Psoas muscle (tissue), 8 donors: ENCODE data around the gene SH3RF3. TPM values are rescaled to one million over a fixed set of nuclear protein-coding genes. Genes with fewer than 3 reads are reported as not detected.

ENCODE experiments used
- ATAC-seq, 4 donors: fragments of 200-7000 bp; cut with Tn5 transposase; one replicate each; pipeline ENCODE4 v1.9.1; 2020; ENCODE audit warnings: moderate library complexity in 3 of 4, mild to moderate bottlenecking in 2 of 4
- DNase-seq, 2 donors: peaks; one replicate each; pipeline ENCODE4 v3.0.0-alpha.2; 2020
- H3K27ac ChIP-seq: fragments of 200-600 bp; one replicate; pipeline ENCODE4 v1.8.0; 2022
- H3K27me3 ChIP-seq, 3 donors: fragments of 200-600 bp in 1 of 3; one replicate each; pipeline versions ENCODE4 v1.6.1 to v1.8.0; 2013 to 2022; ENCODE audit warnings: low read length in 2 of 3, mild to moderate bottlenecking in 2 of 3, moderate library complexity in 1 of 3; ENCODE audit not compliant: insufficient read depth in 3 of 3
- H3K36me3 ChIP-seq, 2 donors: fragments of 200-600 bp in 1 of 2; one replicate each; pipeline versions ENCODE4 v1.6.1 to v1.8.0; 2013 to 2022; ENCODE audit warnings: low read depth in 1 of 2, mild to moderate bottlenecking in 1 of 2, moderate library complexity in 1 of 2; ENCODE audit not compliant: insufficient read depth in 1 of 2
- H3K4me1 ChIP-seq: fragments of 200-600 bp; one replicate; pipeline ENCODE4 v1.8.0; 2022
- H3K4me3 ChIP-seq: fragments of 200-600 bp; one replicate; pipeline ENCODE4 v1.8.0; 2022; ENCODE audit warnings: mild to moderate bottlenecking
- H3K9me3 ChIP-seq: fragments of 200-600 bp; one replicate; pipeline ENCODE4 v1.8.0; 2022
- WGBS, 3 donors: extraction: QIAGEN DNeasy Blood & Tissue Kit; methylation state at CpG; one replicate each; pipeline versions ENCODE4 v1.1.6 to v1.1.7; 2013; 5-methylcytosine and 5-hydroxymethylcytosine counted together
- intact Hi-C, 2 donors: fragments of 100-400 bp; cut with DNase I; formaldehyde crosslinking; loops; one replicate each; pipeline versions ENCODE4 v1.11.0 to v1.14.2; 2022
- polyA plus RNA-seq, 3 donors: library from polyadenylated mRNA; stranded (reverse); fragments of 200-250 nt; gene quantifications; one replicate each; pipeline ENCODE4 v1.2.3, GENCODE V29; 2013
- total RNA-seq, 4 donors: library from RNA; stranded (reverse); fragmentation: NEBNext Ultra II Directional in 2 of 4; extraction: Animal tissue kit (Norgen Biotek cat#: 25700) in 2 of 4; gene quantifications; one replicate each; pipeline versions ENCODE4 v1.2.1 to v1.2.4, GENCODE V29; 2021 to 2023
- TF ChIP-seq, protein P1 (sequence below): fragments of 200-600 bp; IDR thresholded peaks from one replicate; pipeline ENCODE4 v1.8.0; 2022; ENCODE audit warnings: antibody characterized with exemption
- donor health status: healthy with polysubstance abuse.
- donor health status: DM: no; HTN: no; CAD: no; lungs with moderate emphysema.
- donor health status: Bipolar disorder and iron deficiency.
- donor health status: healthy.
- donor health status: DM: yes; HTN: yes; CAD: no.
- donor health status: DM: no; HTN: no; CAD: no.
- donor health status: DM: no; HTN: no; CAD: no.
- donor health status: DM: yes; HTN: yes; CAD: no.

The SH3RF3 gene
- total and polyA plus RNA-seq, 7 donors, result 4.6 to 27.0 (median 9.0) TPM

DNA sequence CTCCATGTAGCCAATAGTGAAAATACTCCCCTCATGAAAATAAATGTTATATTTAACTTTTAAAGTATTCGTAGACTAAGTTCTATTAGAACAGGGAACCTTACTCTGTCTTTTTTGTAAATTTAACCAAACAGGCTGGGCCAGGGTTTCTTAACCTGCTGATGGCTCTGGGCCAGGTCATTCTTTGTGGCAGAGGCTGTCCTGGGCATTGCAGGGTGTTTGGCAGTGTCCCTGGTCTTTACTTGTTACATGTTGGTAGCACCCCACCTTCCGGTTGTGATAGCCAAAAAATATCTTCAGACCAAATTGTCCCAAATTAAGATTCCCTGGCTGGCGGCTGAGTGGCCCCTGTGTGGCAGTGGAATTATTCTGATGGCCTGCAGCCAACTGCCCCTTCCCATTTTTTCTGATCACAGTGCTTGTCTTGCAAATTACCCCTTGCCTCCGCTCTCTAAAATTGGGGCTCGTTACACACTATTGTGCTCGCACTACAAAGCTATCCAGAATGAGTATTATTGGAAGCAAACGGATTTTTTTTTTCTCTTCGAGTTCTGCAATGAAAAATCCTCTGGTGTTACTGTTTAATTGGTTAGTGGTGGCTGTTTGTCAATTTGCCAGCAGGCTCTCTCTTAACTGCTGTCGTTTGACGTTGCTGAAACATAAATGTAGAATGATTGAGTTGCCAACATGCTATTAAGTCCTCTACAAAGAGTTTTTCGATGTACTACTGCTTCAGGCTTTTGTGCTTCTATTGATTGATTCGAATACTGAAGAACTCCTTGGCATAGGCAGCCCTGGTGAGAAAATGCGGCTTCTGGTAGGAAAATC, 216.9 kb downstream of the SH3RF3 start:
- intact Hi-C loops, result no loop called here
- H3K36me3 ChIP-seq, result no peaks in the 10 kb centered on the region
- no peak overlapping the region for H3K4me3 ChIP-seq
- DNase-seq (no peak), ATAC-seq (no peak)
- TF ChIP-seq, protein P1, sequence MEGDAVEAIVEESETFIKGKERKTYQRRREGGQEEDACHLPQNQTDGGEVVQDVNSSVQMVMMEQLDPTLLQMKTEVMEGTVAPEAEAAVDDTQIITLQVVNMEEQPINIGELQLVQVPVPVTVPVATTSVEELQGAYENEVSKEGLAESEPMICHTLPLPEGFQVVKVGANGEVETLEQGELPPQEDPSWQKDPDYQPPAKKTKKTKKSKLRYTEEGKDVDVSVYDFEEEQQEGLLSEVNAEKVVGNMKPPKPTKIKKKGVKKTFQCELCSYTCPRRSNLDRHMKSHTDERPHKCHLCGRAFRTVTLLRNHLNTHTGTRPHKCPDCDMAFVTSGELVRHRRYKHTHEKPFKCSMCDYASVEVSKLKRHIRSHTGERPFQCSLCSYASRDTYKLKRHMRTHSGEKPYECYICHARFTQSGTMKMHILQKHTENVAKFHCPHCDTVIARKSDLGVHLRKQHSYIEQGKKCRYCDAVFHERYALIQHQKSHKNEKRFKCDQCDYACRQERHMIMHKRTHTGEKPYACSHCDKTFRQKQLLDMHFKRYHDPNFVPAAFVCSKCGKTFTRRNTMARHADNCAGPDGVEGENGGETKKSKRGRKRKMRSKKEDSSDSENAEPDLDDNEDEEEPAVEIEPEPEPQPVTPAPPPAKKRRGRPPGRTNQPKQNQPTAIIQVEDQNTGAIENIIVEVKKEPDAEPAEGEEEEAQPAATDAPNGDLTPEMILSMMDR, result no peak
- 81 to 86% (median 84%) methylated on average over 13 of the region's 13 CpGs for WGBS, 3 donors
- H3K4me1 ChIP-seq, result peaks cover 24% of the 10 kb centered on the region
- H3K9me3 ChIP-seq, result no peaks in the 10 kb centered on the region
- H3K27ac ChIP-seq, result no peak overlapping the region
- H3K27me3 ChIP-seq, result no peaks in the 10 kb centered on the region

GRCh38 chr2:109346601-109347228, 217.7 kb downstream of the SH3RF3 start:
- TF ChIP-seq, protein P1, result no peak

DNA sequence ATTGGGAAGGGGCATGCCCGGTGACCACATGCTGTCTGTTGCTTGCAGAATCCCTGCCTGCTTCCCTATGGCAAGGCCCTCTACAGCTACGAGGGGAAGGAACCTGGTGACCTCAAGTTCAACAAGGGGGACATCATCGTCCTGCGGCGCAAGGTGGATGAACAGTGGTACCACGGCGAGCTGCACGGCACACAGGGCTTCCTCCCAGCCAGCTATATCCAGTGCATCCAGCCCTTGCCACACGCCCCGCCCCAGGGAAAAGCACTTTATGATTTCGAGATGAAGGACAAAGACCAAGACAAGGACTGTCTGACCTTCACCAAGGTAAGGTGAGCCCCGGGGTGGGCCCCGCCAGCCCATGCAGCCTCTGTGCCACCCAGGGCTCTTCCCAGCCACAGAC, 218.6 kb downstream of the SH3RF3 start:
- no peak overlapping the region for H3K4me3 ChIP-seq
- DNase-seq (no peak), ATAC-seq (no peak)
- WGBS, 3 donors, result 88 to 97% (median 94%) methylated on average over 12 to 13 of the region's 13 CpGs
- no peaks in the 10 kb centered on the region for H3K27me3 ChIP-seq
- TF ChIP-seq, protein P1, result no peak
- peaks cover 42% of the 10 kb centered on the region for H3K4me1 ChIP-seq
- H3K36me3 ChIP-seq, result no peaks in the 10 kb centered on the region
- H3K27ac ChIP-seq, result no peak overlapping the region
- H3K9me3 ChIP-seq, result no peaks in the 10 kb centered on the region
- intact Hi-C loops, result no loop called here

More at GRCh38 chr2:109346601-109347228, 217.7 kb downstream of the SH3RF3 start:
- Histone ChIP-seq H3K27ac (no peak overlapping the region), H3K36me3 (no peaks in the 10 kb centered on the region), H3K4me3 (no peak overlapping the region), H3K27me3 (no peaks in the 10 kb centered on the region), H3K9me3 (no peaks in the 10 kb centered on the region), H3K4me1 (peaks cover 33% of the 10 kb centered on the region)
- intact Hi-C loops, result no loop called here
- DNase-seq, result no peak
- no peak for ATAC-seq
- 88 to 95% (median 92%) methylated on average over 12 of the region's 12 CpGs for WGBS, 3 donors

DNA sequence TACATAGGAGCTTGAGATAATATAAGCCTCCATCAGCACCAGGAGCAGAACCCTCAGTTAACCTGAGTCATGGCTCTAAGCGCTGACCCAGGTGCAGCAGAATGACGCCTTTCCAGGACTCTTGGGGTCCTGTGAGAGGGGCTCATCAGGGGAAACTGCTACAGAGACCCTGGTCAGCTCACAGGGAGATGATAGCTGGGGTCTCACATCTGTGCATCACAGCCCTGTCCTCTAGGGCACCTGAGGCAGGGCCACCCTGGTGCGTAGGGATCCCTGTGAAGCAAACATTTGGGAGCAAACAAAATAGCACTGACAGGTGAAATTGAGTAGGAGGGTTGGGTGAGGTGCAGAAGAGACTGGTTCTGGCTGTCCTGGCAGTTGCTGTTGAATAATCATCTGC, 219.2 kb downstream of the SH3RF3 start:
- 95 to 96% (median 96%) methylated on average over 3 of the region's 3 CpGs for WGBS, 3 donors
- H3K27ac ChIP-seq, result no peak overlapping the region
- intact Hi-C loops, result no loop called here

More for the DNA sequence above, 219.2 kb downstream of the SH3RF3 start:
- TF ChIP-seq, protein P1, result no peak
- Histone ChIP-seq H3K9me3 (no peaks in the 10 kb centered on the region), H3K36me3 (no peaks in the 10 kb centered on the region), H3K4me1 (peaks cover 48% of the 10 kb centered on the region), H3K27me3 (no peaks in the 10 kb centered on the region), H3K4me3 (no peak overlapping the region)
- DNase-seq (no peak), ATAC-seq (no peak)
